HEK293T (cell line): ENCODE results near the gene CNKSR3.

Experiments used
- CTCF ChIA-PET: fragments of 350-600 bp; formaldehyde crosslinking; extraction: SDS; loops from one replicate; lab custom pipeline; 2021; ENCODE audit warnings: antibody characterized with exemption, inconsistent platforms; lab: Yijun Ruan, JAX
- POLR2A ChIA-PET: fragments of 350-600 bp; formaldehyde crosslinking; extraction: SDS; loops from one replicate; lab custom pipeline; 2020; ENCODE audit warnings: antibody characterized with exemption, inconsistent platforms; lab: Yijun Ruan, JAX
- DNase-seq: peaks from one replicate; pipeline ENCODE4 v3.0.0; 2012; ENCODE audit warnings: mixed read lengths; ENCODE audit errors: extremely low spot score
- ARNT ChIP-seq: fragments of 450-650 bp; IDR thresholded peaks from 2 replicates; pipeline ENCODE4 v1.6.1; 2017; ENCODE audit warnings: mild to moderate bottlenecking
- BHLHE40 ChIP-seq: fragments of 450-650 bp; IDR thresholded peaks from 2 replicates; pipeline ENCODE4 v1.6.1; 2016; ENCODE audit warnings: mild to moderate bottlenecking, moderate library complexity, borderline replicate concordance
- CTBP1 ChIP-seq: fragments of 450-650 bp; IDR thresholded peaks from 2 replicates; pipeline ENCODE4 v1.6.1; 2016; ENCODE audit warnings: borderline replicate concordance
- ELF4 ChIP-seq: fragments of 450-650 bp; IDR thresholded peaks from 2 replicates; pipeline ENCODE4 v1.6.1; 2017; ENCODE audit warnings: antibody characterized with exemption
- FOXA1 ChIP-seq: fragments of 450-650 bp; IDR thresholded peaks from 2 replicates; pipeline ENCODE4 v1.6.1; 2016; ENCODE audit warnings: mild to moderate bottlenecking
- FOXK2 ChIP-seq: fragments of 450-650 bp; IDR thresholded peaks from 2 replicates; pipeline ENCODE4 v1.6.1; 2016; ENCODE audit warnings: mild to moderate bottlenecking
- FOXM1 ChIP-seq: fragments of 450-650 bp; IDR thresholded peaks from 2 replicates; pipeline ENCODE4 v1.6.1; 2017; ENCODE audit warnings: mild to moderate bottlenecking, borderline replicate concordance
- HDGF ChIP-seq: fragments of 450-650 bp; IDR thresholded peaks from 2 replicates; pipeline ENCODE4 v1.6.1; 2017; ENCODE audit warnings: antibody characterized with exemption, borderline replicate concordance
- L3MBTL2 ChIP-seq: fragments of 450-650 bp; conservative IDR thresholded peaks from 2 replicates; pipeline ENCODE4 v1.6.1; 2016; ENCODE audit warnings: mild to moderate bottlenecking
- LEF1 ChIP-seq: fragments of 450-650 bp; IDR thresholded peaks from 2 replicates; pipeline ENCODE4 v1.6.1; 2017; ENCODE audit warnings: mild to moderate bottlenecking, borderline replicate concordance
- NFRKB ChIP-seq: fragments of 450-650 bp; IDR thresholded peaks from 2 replicates; pipeline ENCODE4 v1.6.1; 2016; ENCODE audit warnings: mild to moderate bottlenecking, moderate library complexity
- SP1 ChIP-seq: fragments of 450-650 bp; IDR thresholded peaks from 2 replicates; pipeline ENCODE4 v1.6.1; 2017
- SUZ12 ChIP-seq: fragments of 450-650 bp; IDR thresholded peaks from 2 replicates; pipeline ENCODE4 v1.6.1; 2016; ENCODE audit warnings: mild to moderate bottlenecking
- TARDBP ChIP-seq: fragments of 450-650 bp; IDR thresholded peaks from 2 replicates; pipeline ENCODE4 v1.6.1; 2016
- ZNF384 ChIP-seq: fragments of 450-650 bp; IDR thresholded peaks from 2 replicates; pipeline ENCODE4 v1.6.1; 2016
- TF ChIP-seq, protein P1 (sequence below): fragments of 450-650 bp; IDR thresholded peaks from 2 replicates; pipeline ENCODE4 v1.6.1; 2016

Gene CNKSR3

GRCh38 chr6:154532426-154532825 is 21.9 kb upstream of the CNKSR3 start:
- POLR2A ChIA-PET: no interaction called here
- CTCF ChIA-PET: no interaction called here
- TF ChIP-seq BHLHE40 (no peak), NFRKB (no peak), ARNT (no peak), TARDBP (no peak), ZNF384 (no peak), CTBP1 (no peak)
- no peak for DNase-seq

DNA sequence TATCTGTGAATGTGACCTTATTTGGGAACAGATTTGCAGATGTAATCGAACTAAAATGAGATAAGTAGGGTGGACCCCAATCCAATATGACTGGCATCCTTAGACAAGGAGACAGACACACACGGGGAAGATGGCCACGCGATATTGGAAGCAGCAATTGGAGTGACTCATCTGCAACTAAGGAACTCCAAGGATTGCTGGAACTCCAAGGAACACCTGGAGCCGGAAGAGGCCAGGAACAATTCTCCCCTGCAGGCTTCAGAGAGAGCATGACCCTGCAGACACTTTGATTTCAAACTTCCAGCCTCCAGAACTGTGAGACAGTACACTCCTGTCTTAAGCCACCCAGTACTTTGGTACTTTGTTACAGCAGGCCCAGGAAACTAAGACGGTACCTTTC is 19.5 kb upstream of the CNKSR3 start:
- no peak for DNase-seq
- TF ChIP-seq L3MBTL2 (no peak), ZNF384 (no peak), SP1 (no peak), ARNT (no peak), TARDBP (no peak), BHLHE40 (no peak), LEF1 (no peak), HDGF (no peak), CTBP1 (no peak), ELF4 (no peak), FOXM1 (no peak), FOXA1 (no peak), FOXK2 (no peak)
- TF ChIP-seq, protein P1, sequence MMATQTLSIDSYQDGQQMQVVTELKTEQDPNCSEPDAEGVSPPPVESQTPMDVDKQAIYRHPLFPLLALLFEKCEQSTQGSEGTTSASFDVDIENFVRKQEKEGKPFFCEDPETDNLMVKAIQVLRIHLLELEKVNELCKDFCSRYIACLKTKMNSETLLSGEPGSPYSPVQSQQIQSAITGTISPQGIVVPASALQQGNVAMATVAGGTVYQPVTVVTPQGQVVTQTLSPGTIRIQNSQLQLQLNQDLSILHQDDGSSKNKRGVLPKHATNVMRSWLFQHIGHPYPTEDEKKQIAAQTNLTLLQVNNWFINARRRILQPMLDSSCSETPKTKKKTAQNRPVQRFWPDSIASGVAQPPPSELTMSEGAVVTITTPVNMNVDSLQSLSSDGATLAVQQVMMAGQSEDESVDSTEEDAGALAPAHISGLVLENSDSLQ: no peak
- POLR2A ChIA-PET: no interaction called here
- CTCF ChIA-PET: no interaction called here

DNA sequence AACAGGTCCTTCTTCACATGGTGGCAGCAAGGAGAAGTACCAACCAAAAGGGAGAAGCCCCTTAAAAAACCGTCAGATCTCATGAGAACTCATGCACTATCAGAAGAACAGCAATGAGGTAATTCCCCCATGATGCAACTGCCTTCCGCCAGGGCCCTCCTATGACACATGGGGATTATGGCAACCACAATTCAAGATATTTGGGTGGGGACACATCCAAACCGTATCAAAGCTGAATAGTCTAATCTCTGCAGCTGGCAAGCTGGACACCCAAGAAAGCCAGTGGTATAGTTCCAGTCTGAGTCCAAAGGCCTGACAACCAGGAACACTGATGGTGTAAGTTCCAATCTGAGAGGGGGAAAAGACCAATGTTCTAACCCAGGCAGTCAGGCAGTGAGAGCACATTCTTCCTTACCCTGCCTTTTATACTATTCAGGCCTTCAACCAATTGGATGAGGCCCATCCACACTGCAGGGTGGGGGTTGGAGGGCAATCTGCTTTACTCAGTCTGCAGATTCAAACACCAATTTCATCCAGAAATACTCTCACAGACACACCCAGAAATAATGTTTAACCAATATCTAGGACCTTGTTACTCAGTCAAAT is 17.9 kb upstream of the CNKSR3 start:
- TF ChIP-seq LEF1 (no peak), HDGF (no peak), SP1 (no peak), SUZ12 (no peak), ZNF384 (no peak), TARDBP (no peak), NFRKB (no peak), ELF4 (no peak), CTBP1 (no peak), FOXA1 (no peak), FOXK2 (no peak), FOXM1 (no peak), L3MBTL2 (no peak), ARNT (no peak)
- TF ChIP-seq, protein P1: no peak
- ChIA-PET POLR2A (no interaction called here), CTCF (no interaction called here)
- no peak for DNase-seq

DNA sequence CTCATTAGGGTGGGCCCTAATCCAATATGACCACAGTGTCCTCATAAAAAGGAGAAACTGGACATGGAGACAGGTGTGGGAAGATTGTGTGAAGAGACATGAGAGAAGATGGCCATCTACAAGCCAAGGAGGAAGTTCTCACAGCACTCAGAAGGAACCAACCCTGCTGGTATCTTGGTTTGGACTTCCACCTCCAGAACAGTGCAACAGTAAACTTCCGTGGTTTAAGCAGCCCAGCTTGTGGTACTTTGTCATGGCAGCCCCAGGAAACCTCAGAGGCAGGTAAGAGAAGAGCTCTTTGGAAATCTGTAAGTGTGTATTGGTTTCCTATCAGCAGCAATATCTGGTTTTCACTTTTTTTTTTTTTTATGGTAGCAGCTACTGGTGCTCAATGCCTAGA is 16.5 kb upstream of the CNKSR3 start:
- TF ChIP-seq ARNT (no peak), TARDBP (no peak), L3MBTL2 (no peak)
- TF ChIP-seq, protein P1: no peak
- CTCF ChIA-PET: no interaction called here
- DNase-seq: no peak
- POLR2A ChIA-PET: interaction anchor here (1.3 kb wide), 1 partner anchor 17 kb away, joined by 3 read pairs; the partner anchor contains the start of gene CNKSR3

GRCh38 chr6:154522576-154522975 is 12.1 kb upstream of the CNKSR3 start:
- CTCF ChIA-PET: interaction anchor here (1.0 to 1.2 kb wide), 3 partner anchors 16 to 153 kb away, joined by 3 to 4 read pairs (median 3); no protein-coding TSS in a partner anchor
- POLR2A ChIA-PET: interaction anchor here (1.2 kb wide), 1 partner anchor 12 kb away, joined by 3 read pairs; the partner anchor contains the start of gene CNKSR3
- TF ChIP-seq SP1 (no peak), BHLHE40 (no peak), LEF1 (no peak), L3MBTL2 (no peak), HDGF (no peak), NFRKB (no peak)
- no peak for DNase-seq

GRCh38 chr6:154521412-154521811 is 10.9 kb upstream of the CNKSR3 start:
- TF ChIP-seq FOXK2: no peak
- TF ChIP-seq LEF1: no peak
- TF ChIP-seq FOXA1: no peak
- TF ChIP-seq ZNF384: no peak
- TF ChIP-seq SP1: no peak
- TF ChIP-seq, protein P1: no peak
- no peak for TF ChIP-seq ARNT
- no peak for TF ChIP-seq ELF4
- no peak for TF ChIP-seq FOXM1
- ChIA-PET POLR2A (no interaction called here), CTCF (interaction anchor here (1.2 kb wide), 1 partner anchor 154 kb away, joined by 3 read pairs; no protein-coding TSS in a partner anchor)

More at GRCh38 chr6:154521412-154521811, 10.9 kb upstream of the CNKSR3 start:
- DNase-seq: no peak
